T-helper 1 cell treated with Interleukin-12 subunit alpha and Interleukin-12 subunit beta and Interleukin-4 antibody, amounts not matched to agents 30 μg/mL and 1 μg/mL, for 36 hours (primary cell): ENCODE measurements around the gene AGTRAP.

Source experiments
- H3K27ac Mint-ChIP-seq: one replicate; pipeline ENCODE4 v1.8.0; 2021; ENCODE audit warnings: mild to moderate bottlenecking, mixed read lengths
- H3K27me3 Mint-ChIP-seq: one replicate; pipeline ENCODE4 v1.8.0; 2021; ENCODE audit warnings: low read depth, mixed read lengths
- H3K36me3 Mint-ChIP-seq: one replicate; pipeline ENCODE4 v1.8.0; 2021; ENCODE audit warnings: low read depth, mixed read lengths
- H3K4me1 Mint-ChIP-seq: one replicate; pipeline ENCODE4 v1.8.0; 2021; ENCODE audit warnings: low read depth, mixed read lengths
- H3K4me3 Mint-ChIP-seq: one replicate; pipeline ENCODE4 v1.8.0; 2021; ENCODE audit warnings: mild to moderate bottlenecking, moderate library complexity, mixed read lengths
- H3K9me3 Mint-ChIP-seq: one replicate; pipeline ENCODE4 v1.8.0; 2021; ENCODE audit warnings: mixed read lengths

Gene AGTRAP

DNA sequence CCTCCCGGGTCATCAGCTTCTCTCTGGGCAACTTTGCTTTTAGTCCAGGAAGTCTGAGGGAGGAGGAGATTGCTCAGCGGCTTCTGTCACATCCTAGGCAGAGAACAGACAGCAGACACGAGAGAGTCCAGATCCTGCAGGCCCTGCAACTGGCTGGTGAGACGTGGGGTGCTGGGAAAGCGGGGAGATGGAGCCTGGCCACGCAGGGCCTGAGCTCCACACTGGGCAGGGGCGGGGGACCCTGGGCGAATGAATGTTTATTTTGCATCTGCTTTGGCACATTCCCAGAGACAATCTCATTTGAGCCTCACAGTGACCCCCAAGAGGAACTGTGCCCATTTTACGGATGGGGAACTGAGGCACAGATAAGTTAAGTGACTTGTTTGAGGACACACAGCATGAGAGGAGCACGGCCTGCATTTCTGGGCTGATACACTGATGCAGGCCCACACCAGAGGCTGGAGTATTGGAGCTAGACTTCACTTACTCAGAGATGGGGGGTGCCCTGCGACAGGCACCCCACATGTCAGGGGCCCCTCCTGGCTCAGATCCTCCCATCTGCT, 35.6 kb downstream of the AGTRAP start:
- Mint-ChIP-seq H3K4me3 (no peak overlapping the region), H3K4me1 (no peaks in the 10 kb centered on the region)

DNA sequence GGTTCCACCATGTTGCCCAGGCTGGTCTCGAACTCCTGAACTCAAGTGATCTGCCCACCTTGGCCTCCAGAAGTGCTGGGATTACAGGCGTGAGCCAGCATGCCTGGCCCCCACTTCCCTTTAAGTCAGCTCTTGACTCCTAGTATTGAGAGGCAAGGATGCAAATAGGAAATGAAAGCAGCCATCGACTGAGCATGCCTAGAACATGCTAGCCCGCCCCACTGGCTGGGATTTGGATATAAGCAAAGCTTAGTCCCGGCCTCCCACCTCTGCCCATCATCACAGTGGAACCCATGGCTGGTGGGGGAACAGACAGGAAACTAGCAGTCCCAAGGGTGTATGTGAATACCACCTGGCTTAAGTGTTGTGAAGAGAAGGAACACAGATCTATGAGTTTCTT, 36.5 kb downstream of the AGTRAP start:
- Mint-ChIP-seq H3K4me3 (no peak overlapping the region), H3K27ac (no peak overlapping the region), H3K36me3 (no peaks in the 10 kb centered on the region), H3K9me3 (no peaks in the 10 kb centered on the region), H3K27me3 (no peaks in the 10 kb centered on the region), H3K4me1 (no peaks in the 10 kb centered on the region)

More for the DNA sequence above, 35.6 kb downstream of the AGTRAP start:
- Mint-ChIP-seq H3K9me3 (no peaks in the 10 kb centered on the region), H3K27me3 (no peaks in the 10 kb centered on the region), H3K27ac (no peak overlapping the region), H3K36me3 (no peaks in the 10 kb centered on the region)

DNA sequence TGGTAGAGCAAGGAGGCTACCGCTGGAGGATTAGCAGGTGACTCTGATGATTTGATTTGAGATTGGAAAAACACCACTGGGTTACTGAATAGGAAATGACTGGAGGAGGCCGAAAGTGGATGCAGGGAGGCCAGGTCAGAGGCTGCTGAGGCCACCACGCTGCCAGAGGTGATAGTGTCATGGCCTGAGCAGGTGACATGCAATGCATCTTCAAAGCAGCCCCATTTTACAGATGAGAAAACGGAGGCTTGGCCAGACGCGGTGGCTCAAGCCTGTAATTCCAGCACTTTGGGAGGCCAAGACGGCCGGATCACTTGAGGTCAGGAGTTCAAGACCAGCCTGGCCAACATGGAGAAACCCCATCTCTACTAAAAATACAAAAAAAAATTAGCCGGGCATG, 38.8 kb downstream of the AGTRAP start:
- Mint-ChIP-seq H3K4me3 (no peak overlapping the region), H3K9me3 (no peaks in the 10 kb centered on the region), H3K27me3 (no peaks in the 10 kb centered on the region), H3K27ac (no peak overlapping the region), H3K4me1 (no peaks in the 10 kb centered on the region), H3K36me3 (no peaks in the 10 kb centered on the region)

DNA sequence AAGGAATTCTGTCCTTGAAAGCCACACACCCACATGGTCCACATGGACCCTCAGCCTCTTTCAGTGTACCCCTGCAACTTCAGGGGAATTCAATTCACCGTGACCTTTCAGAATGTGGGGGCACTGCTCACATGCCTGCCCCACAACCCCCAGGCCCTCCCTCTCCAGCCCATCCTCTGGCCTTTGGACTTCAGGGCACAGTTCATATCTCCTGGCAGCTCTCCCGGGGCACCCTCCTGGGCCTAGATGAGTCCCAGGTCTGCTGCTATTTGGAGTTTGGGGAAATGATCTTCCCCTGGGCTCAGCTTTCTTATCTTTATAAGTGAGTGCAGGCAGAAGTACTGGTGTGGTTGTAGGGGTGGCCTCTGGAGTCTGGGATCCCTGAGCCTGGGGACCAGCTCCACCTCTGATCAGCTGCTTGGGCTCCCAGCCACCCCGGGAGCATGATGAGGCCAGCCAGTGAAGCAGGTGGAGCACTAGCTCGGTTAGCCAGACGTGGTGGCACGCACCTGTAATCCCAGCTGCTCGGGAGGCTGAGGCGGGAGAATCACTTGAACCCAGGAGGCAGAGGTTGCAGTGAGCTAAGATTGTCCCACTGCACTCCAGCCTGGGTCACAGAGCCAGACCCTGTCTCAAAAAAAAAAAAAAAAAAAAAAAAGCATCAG, 41.9 kb downstream of the AGTRAP start:
- Mint-ChIP-seq H3K4me3 (no peak overlapping the region), H3K9me3 (no peaks in the 10 kb centered on the region), H3K36me3 (no peaks in the 10 kb centered on the region), H3K27ac (no peak overlapping the region), H3K27me3 (no peaks in the 10 kb centered on the region), H3K4me1 (no peaks in the 10 kb centered on the region)

DNA sequence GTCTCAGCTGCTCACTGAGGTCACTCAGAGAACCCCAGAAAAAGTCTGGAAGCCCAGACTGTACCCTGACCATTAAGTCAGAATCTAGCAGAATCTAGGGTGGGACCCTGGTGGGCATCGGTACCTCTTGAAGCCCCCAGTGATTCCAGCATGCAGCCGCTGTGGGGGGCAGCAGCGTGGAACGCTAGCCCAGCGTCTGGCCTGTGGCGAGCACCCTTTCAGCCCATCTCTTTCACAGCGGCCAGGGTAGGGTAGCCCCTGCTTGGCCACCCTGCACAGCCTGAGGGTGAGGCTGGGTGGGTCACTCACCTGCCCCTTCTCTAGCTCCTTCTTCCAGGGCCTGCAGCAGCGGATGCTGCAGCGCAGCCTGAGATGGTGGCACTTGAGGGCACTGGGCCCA, 42.4 kb downstream of the AGTRAP start:
- no peaks in the 10 kb centered on the region for H3K36me3 Mint-ChIP-seq
- no peaks in the 10 kb centered on the region for H3K27me3 Mint-ChIP-seq
- no peak overlapping the region for H3K4me3 Mint-ChIP-seq
- H3K9me3 Mint-ChIP-seq, result no peaks in the 10 kb centered on the region
- H3K4me1 Mint-ChIP-seq, result no peaks in the 10 kb centered on the region
- H3K27ac Mint-ChIP-seq, result no peak overlapping the region

DNA sequence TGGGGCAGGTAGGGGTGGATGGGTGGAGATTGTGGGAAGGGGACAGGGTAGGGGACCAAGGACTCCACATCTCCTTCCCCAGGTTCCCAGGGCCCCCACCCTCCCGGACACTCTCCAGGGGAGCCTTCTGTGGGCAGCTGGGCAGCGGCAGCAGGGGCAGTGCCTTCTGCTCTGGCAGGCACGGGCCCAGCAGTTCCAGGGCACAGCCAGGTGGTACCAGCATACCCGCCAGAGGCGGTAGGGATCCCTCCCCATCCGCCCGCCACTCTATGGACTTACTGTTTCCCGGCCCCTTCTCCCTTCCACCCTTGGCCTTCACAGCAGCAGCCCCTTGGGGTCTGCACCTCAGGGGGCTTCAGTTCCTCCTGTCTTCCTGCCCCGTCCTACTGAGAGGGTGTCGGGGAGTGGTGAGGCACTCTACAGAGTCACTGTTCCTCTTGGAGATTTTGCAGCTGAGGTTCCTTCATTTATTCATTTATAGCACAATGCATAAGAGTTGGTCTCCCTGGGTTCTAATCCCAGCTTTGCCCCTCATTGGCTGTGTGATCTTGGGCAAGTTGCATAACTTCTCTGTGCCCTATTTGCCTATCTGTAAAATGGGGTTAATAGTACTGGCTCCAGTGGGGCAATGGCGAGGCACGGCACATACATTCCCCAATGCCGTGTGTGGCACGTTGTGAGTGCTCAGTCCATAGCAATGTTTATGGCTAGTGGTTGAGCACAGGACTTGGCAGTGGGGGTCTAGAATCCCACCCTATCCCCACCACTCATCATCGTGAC, 43.1 kb downstream of the AGTRAP start:
- Mint-ChIP-seq H3K36me3 (no peaks in the 10 kb centered on the region), H3K9me3 (no peaks in the 10 kb centered on the region), H3K27ac (no peak overlapping the region)

DNA sequence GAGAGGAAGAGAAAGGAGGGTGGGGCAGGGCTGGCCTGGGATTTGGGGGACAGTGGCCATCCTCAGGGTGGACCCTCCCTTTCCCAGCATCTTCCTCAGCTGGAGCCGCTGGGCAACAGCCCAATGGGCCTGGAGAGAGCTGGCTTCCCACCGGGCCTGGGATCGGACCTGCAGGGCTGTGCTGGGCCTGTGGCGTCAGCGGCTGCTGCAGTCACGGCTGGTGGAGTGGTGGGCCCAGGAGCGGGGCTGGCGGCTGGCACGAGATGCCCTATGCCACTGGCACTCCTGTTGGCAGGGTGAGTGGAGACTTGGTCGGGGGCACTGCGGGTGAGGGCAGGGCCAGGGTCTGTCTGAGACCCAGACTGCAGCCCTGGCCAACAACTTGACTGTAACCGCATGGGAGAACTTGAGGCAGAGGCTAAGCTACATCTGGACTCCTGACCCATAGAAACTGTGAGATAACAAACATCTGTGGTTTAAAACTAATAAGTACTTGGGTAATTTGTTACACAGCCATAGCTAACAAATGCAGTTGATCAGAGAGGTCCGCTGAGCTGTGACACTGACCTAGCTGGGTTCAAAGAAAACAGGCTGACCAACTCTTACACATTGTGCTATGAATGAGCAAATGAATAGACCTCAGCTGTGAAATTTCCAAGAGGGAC, 43.9 kb downstream of the AGTRAP start:
- H3K36me3 Mint-ChIP-seq, result no peaks in the 10 kb centered on the region
- no peak overlapping the region for H3K4me3 Mint-ChIP-seq
- H3K27ac Mint-ChIP-seq, result no peak overlapping the region
- H3K27me3 Mint-ChIP-seq, result no peaks in the 10 kb centered on the region
- no peaks in the 10 kb centered on the region for H3K4me1 Mint-ChIP-seq
- no peaks in the 10 kb centered on the region for H3K9me3 Mint-ChIP-seq

More for the DNA sequence above, 43.1 kb downstream of the AGTRAP start:
- H3K27me3 Mint-ChIP-seq, result no peaks in the 10 kb centered on the region
- H3K4me1 Mint-ChIP-seq, result no peaks in the 10 kb centered on the region
- H3K4me3 Mint-ChIP-seq, result no peak overlapping the region

DNA sequence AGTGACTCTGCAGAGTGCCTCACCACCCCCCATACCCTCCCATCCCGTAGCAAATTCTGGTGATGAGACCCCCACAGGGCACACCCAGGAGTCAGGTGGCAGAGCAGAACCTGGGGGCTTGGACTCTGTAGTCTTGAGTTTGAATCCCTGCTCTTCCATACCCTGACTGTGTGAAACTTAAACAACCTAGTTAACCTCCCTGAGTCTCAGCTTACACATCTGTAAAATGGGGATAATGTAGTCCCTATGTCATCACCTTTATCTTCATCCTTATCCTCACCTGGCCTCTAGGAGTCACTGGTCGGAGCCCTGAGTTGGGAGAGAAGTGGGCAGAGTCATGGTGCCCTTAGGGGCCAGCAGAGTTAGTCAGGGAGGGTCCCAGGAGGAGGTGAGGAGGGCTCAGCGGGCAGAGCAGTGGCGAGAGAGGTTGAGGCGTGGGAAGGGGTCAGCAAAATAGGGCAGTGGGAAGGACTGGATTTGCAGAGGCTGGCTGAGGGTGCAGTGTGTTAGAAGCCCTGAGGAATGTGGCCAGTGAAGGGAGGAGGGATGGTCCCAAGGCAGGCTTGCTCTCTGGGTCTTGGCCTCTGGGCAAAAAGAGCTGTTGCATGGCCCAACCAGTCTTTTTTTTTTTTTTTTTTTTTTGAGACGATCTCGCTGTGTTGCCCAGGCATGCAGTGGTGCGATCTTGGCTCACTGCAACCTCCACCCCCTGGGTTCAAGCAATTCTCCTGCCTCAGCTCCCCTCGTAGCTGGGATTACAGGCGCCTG, 44.6 kb downstream of the AGTRAP start:
- H3K4me1 Mint-ChIP-seq, result peaks cover 2% of the 10 kb centered on the region
- H3K4me3 Mint-ChIP-seq, result no peak overlapping the region
- no peaks in the 10 kb centered on the region for H3K36me3 Mint-ChIP-seq
- H3K27ac Mint-ChIP-seq, result peak overlapping the region; percentile 52
- no peaks in the 10 kb centered on the region for H3K9me3 Mint-ChIP-seq
- H3K27me3 Mint-ChIP-seq, result no peaks in the 10 kb centered on the region

DNA sequence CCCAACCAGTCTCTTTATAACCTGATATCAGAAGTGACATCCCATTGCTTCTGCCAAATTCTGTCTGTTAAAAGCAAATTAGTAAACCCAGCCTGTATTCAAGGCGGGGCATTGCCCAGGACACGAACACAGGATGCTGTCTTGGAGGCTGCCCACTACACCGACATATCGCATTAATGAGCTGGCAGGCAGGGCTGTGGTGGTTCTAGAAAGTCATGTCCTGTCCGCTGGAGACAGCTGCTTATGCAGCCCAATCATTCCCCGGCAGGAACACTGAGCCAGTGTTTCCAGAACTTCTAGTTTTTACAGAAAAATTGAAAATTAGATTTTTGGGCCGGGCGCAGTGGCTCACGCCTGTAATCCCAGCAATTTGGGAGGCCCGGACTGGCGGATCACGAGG, 45.4 kb downstream of the AGTRAP start:
- Mint-ChIP-seq H3K9me3 (no peaks in the 10 kb centered on the region), H3K27ac (no peak overlapping the region), H3K36me3 (no peaks in the 10 kb centered on the region), H3K4me1 (peaks cover 2% of the 10 kb centered on the region), H3K27me3 (no peaks in the 10 kb centered on the region), H3K4me3 (no peak overlapping the region)

DNA sequence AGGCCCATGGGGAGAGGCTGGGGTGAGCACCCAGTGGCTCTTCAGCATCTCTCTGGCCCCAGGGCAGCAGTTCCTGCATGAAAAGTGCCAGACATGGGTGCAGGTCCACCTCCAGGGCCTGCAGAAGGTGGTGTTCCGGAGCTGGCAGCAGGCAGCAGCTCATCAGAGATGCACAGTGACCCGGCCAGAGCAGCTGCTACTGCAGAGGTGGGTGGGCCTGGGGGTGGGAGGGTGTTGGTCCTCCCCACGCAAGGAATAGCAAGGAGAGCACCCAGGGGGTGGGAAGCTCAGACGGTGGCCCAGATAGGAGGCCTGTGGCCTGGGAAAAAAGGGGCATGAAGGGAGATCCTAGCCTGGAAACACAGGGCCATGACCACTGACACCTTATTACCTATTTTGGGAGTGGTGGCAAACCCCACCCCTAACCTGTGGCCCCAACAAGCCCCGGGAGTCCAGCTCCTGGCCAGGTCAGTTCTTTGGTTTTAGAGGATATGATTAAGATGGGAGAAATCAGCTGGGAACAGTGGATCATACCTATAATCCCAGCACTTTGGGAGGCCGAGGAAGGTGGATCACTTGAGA, 46.3 kb downstream of the AGTRAP start:
- Mint-ChIP-seq H3K4me3 (no peak overlapping the region), H3K27me3 (no peaks in the 10 kb centered on the region), H3K36me3 (no peaks in the 10 kb centered on the region), H3K9me3 (no peaks in the 10 kb centered on the region), H3K4me1 (peaks cover 2% of the 10 kb centered on the region), H3K27ac (no peak overlapping the region)

DNA sequence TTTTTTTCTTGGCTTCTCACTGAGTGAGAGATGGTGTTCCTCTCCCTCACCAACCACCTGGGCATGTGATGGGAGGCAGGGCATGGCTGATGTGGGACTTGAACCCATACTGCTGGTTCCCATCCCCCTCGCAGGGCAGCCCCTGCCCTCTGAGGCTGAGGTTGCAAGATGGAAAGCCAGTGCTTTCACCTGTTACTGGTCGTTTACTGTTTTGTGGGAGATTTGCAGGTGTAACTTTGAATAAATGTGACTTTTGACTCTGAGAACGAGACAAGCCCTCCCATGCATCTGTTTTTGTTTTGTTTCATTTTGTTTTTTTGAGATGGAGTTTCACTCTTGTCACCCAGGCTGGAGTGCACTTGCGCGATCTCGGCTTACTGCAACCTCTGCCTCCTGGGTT, 47.6 kb downstream of the AGTRAP start:
- H3K27me3 Mint-ChIP-seq, result no peaks in the 10 kb centered on the region
- no peaks in the 10 kb centered on the region for H3K36me3 Mint-ChIP-seq
- no peaks in the 10 kb centered on the region for H3K9me3 Mint-ChIP-seq
- no peak overlapping the region for H3K4me3 Mint-ChIP-seq
- no peak overlapping the region for H3K27ac Mint-ChIP-seq
- H3K4me1 Mint-ChIP-seq, result peaks cover 2% of the 10 kb centered on the region

DNA sequence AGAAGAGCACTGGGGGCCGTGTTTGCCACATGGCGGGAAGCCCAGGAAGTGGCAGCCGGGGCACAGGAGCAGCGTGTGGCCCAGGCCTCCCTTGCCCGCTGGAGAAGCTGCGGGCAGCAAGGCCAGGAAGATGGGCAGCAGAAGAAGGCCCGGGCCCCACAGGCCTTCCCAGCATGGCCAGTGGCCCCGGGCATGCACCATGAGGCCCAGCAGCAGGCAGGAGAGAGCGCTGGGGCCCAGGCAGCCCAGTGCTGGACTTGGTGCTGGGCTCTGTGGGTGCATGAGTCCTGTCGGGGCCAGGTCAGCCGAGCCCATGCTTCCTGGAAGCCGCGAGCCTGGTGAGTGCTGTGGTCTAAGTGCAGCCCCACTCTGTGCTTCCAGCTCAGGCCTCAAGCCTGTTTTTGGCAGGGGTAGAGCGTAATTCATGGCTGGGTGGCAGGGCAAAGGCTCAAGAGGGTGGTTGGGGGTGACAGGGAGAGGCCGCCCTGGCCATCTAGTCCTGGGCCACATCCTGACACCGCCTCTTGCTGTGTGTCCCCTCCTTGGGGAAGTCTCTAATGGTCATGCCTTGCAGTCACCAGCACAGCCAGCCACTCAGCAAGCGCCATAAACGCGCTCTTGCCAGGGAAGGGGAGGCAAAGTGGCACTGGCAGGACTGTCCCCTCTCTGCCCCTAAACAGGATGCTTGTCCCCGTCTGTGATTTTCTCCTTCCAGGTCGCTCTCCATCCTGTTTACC, 48.5 kb downstream of the AGTRAP start:
- H3K4me3 Mint-ChIP-seq, result no peak overlapping the region
- H3K4me1 Mint-ChIP-seq, result peaks cover 2% of the 10 kb centered on the region
- no peak overlapping the region for H3K27ac Mint-ChIP-seq
- H3K36me3 Mint-ChIP-seq, result no peaks in the 10 kb centered on the region
- no peaks in the 10 kb centered on the region for H3K27me3 Mint-ChIP-seq
- no peaks in the 10 kb centered on the region for H3K9me3 Mint-ChIP-seq

DNA sequence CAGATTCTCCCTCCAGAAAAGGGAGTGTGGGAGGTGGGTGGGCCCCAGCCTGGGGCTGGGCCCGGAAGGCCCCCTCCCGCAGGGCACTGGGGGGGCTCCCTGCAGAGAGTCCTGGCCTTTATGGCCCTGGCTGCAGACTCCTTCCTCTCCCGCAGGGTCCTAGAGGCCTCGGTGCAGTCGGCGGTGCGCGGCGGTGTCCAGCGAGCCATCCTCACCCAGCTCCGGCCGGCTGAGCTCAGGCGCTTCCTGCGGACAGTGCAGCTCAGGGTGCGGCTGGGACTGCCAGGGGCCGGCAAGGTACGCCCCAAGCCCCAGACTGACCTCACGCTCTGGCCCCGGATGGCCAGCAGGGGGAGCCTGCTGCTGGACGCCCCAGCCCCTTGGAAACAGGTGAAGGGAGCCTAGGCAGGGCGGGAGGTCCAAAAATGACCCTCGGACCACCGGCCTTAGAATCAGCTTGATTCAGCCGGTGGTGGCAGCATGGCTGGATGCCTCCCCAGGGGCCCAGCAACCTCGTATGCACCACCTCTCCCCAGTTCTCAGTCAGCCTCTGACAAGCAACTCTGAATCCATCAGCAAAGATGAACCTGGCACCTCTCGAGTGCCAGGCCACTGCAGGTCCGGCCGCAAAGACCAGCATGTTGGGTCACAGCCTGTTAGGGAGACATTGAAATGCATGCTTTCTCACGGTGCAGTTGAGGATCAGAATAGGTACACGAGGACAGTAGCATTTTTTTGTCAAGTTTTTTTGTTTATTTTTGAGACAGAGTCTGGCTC, 49.2 kb downstream of the AGTRAP start:
- H3K4me1 Mint-ChIP-seq, result peaks cover 2% of the 10 kb centered on the region
- H3K27me3 Mint-ChIP-seq, result no peaks in the 10 kb centered on the region
- no peaks in the 10 kb centered on the region for H3K9me3 Mint-ChIP-seq
- H3K36me3 Mint-ChIP-seq, result no peaks in the 10 kb centered on the region
- no peak overlapping the region for H3K27ac Mint-ChIP-seq
- H3K4me3 Mint-ChIP-seq, result no peak overlapping the region
